HG03159 (cell line): ENCODE results near the gene SH3BP5.
A peak's percentile ranks its signal among the peaks of the same experiment; 100 is the strongest.

Source experiments
- ATAC-seq: cut with Tn5 transposase; IDR thresholded peaks from one replicate; pipeline ENCODE4 v1.9.1; 2021; ENCODE audit warnings: mild to moderate bottlenecking, moderate library complexity; ENCODE audit not compliant: unreplicated experiment

Gene SH3BP5

DNA sequence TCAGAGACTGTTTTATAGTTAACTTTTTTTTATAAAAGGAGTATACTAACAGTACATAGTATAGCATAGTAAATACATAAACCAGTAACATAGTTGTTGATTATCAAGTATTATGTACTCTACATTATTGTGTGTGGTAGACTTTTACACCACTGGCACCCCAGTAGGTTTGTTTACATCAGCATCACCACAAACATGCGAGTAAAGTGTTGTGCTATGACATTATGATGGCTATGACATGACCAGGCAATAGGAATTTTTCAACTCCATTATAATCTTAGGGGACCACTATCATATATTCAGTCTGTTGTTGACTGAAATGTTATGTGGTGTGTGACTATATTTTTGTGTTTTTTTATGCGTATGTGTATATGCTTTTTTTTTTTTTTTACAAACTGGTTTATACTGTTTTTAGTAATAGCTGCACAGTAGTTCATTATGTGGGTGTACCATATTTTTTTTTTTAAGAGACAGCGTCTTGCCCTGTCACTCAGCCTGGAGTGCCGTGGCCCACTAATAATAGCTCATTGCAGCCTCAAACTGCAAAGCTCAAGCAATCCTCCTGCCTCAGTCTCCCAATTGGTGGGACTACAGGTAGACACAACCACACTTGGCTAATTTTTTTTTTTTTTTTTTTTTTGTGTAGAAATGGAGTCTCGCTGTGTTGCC is 124.4 kb downstream of the SH3BP5 start:
- ATAC-seq = no peak

DNA sequence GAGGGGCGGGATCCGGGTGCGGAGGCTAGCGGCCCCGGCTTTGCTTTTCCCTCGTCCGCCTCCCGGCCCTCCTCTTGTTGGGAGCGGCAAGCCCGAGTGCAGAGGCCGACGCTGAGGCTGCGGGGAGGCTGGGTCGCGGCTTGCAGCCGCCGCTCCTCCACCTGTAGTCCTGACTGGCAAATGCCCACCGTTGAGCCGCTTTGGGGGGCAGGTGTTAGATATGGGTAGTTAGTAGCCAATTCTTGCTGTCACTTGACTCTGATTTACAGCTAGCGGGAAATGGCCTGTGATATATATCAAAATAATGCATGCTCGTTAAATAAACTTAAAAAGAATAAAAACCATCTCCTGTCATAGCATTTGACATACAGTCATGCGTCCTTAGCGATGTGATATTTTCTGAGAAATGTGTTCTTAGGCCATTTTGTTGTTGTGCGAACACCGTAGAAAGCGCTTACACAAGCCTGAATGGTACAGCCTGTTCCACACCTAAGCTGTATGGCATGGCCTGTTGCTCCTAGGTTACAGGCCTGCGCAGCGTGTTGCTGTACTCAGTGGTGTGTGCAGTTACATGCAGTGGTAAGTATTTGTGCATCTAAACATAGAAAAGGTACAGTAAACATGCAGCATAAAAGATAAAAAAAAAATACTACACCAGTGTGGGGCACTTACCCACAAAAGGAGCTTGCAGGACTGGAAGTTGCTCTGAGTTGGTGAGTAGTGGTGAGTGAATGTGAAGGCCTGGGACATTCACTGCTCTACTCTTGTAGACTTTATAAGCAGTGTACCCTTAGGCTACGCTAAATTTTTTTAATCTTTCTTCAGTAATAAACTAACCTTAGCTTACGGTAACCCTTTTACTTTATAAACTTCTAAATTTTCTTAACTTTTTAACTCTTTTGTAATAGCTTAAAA is 125.5 kb downstream of the SH3BP5 start:
- ATAC-seq = no peak

DNA sequence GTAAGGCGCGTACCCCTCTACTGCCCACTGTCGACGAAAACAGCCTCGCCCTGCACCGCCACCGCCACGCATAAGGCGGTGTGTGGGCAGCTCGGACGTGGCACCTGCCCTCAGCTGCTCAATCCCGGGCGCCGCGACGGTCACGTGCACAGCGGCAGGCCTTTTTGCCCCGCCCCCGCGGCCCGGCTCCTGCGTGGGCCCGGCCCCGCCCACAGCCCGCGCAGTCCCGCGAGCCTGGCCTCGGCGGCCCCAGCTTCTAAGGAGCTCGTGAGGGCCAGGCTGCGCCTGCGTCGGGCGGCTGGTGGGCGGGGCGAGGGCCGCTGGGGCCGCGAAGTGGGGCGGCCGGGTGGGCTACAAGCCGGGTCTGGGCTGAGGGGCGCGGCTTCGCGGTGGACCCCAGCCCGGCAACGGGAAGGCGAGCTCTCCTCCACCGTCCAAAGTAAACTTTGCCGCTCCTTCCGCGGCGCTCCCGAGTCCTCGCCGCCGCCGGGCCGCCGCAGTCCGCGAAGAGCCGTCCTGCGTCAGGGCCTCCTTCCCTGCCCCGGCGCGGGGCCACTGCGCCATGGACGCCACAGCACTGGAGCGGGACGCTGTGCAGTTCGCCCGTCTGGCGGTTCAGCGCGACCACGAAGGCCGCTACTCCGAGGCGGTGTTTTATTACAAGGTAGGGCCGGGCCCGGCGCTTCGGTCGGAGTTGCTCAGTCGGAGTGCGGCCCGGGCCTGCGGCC is 126.3 kb downstream of the SH3BP5 start, which contains the start of gene CAPN7:
CAPN7 (plus strand) TSS at position 313 of the 728 bp plus-strand sequence; CDS start at position 563, 250 bp downstream.
- ATAC-seq = peak; percentile 86

DNA sequence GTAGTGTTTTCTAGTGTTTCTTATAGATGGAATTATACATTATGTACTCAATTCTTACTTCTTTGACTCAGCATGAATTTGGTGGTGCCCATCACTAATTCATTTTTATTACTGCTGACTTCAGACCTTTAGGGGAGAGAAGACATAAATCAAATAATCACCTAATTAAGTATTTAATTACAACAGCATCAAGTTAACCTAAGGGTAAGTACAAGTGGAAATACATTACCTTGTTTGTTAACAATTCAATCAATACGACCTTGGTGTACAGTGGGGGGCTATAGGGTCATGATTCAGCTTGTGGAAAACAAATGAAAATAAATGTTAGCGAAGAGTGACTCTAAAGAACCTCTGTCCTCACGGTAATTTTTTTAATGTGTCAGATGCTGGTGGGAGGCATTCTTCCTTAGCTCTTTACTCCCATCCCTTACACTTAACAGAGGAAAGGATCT is 126.9 kb downstream of the SH3BP5 start:
- ATAC-seq = no peak
